Left ventricle myocardium superior (tissue), 1 donor: ENCODE data around the gene ZDHHC5. TPM values are rescaled to one million over a fixed set of nuclear protein-coding genes. Genes with fewer than 3 reads are reported as not detected.

Experiments
- microRNA-seq: library from miRNA; unstranded; fragments of <30 nt; microRNA quantifications from one replicate; pipeline ENCODE4 v1.2.0, GENCODE V29; 2020; ENCODE audit warnings: borderline number of aligned reads
- total RNA-seq: library from RNA; stranded (reverse); fragmentation: NEBNext Ultra II Directional; extraction: Animal tissue kit (Norgen Biotek cat#: 25700); gene quantifications from one replicate; pipeline ENCODE4 v1.2.1, GENCODE V29; 2021
- donor health status: DM: no; HTN: yes; CAD: no; lungs with severe emphysema.

The ZDHHC5 gene
- total RNA-seq, 1 donor from 2014 or later, result 47.8 TPM

Small RNA genes lying within 50 kb of the gene (microRNA-seq; reads per million reads assigned to microRNA genes)
- gene MIR130A, result 4,718 reads per million, percentile 89 among the genes with 10 or more reads in this experiment

Other genes with a start within 250 kb of the ZDHHC5 start
- 20.6 TPM for gene SLC43A3, start 241.0 kb upstream of the ZDHHC5 start, total RNA-seq
- gene RTN4RL2, start 207.6 kb upstream of the ZDHHC5 start, total RNA-seq, result 1.0 TPM
- gene SLC43A1, start 152.4 kb upstream of the ZDHHC5 start, total RNA-seq, result 4.5 TPM
- 56.7 TPM for gene TIMM10, start 137.4 kb upstream of the ZDHHC5 start, total RNA-seq
- not detected for gene SMTNL1, start 130.5 kb upstream of the ZDHHC5 start, total RNA-seq
- 18.0 TPM for gene UBE2L6, start 100.4 kb upstream of the ZDHHC5 start, total RNA-seq
- gene SERPING1, start 70.4 kb upstream of the ZDHHC5 start, total RNA-seq, result 121 TPM
- gene YPEL4, start 18.2 kb upstream of the ZDHHC5 start, total RNA-seq, result 1.2 TPM
- gene CLP1, start 10.4 kb upstream of the ZDHHC5 start, total RNA-seq, result 7.7 TPM
- gene MED19, start 44.1 kb downstream of the ZDHHC5 start, total RNA-seq, result 8.8 TPM
- 65.6 TPM for gene TMX2, start 44.5 kb downstream of the ZDHHC5 start, total RNA-seq
- gene SELENOH, start 73.4 kb downstream of the ZDHHC5 start, total RNA-seq, result 76.8 TPM
- not detected for gene BTBD18, start 83.7 kb downstream of the ZDHHC5 start, total RNA-seq
- gene CTNND1, start 93.7 kb downstream of the ZDHHC5 start, total RNA-seq, result 66.6 TPM